ENCODE results near the gene TMBIM6.
"Not testable (repeated sequence)": the region's sequence is repeated elsewhere in the genome, so short reads cannot be mapped to it uniquely, and the experiment has no call there.

Gene TMBIM6

DNA sequence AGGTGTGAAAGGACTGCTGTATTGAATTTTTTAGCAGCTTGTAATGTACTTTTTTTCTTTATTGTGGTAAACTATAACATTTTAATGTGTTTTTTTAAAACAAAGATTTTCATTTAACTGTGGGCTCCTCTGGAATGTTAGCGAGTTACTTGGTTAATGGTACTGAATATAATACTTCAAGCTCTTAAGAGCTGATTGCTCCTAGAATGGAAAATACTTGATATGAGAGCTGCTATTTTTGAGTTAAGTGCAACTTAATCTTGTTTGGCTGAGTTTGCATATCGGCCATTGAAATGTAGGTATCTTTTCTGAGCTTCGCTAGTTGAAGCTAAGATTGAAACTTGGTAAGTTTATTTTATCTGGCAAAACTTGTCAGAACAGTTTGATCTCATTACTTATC lies 7.4 kb downstream of the TMBIM6 start:
- Mint-ChIP-seq H3K27ac (peak overlapping the region; percentile 76), H3K27me3 (no peaks in the 10 kb centered on the region), H3K9me3 (no peaks in the 10 kb centered on the region), H3K4me1 (peaks cover 81% of the 10 kb centered on the region), H3K36me3 (peaks cover 42% of the 10 kb centered on the region), H3K4me3 (no peak overlapping the region)
- no peak for ATAC-seq

DNA sequence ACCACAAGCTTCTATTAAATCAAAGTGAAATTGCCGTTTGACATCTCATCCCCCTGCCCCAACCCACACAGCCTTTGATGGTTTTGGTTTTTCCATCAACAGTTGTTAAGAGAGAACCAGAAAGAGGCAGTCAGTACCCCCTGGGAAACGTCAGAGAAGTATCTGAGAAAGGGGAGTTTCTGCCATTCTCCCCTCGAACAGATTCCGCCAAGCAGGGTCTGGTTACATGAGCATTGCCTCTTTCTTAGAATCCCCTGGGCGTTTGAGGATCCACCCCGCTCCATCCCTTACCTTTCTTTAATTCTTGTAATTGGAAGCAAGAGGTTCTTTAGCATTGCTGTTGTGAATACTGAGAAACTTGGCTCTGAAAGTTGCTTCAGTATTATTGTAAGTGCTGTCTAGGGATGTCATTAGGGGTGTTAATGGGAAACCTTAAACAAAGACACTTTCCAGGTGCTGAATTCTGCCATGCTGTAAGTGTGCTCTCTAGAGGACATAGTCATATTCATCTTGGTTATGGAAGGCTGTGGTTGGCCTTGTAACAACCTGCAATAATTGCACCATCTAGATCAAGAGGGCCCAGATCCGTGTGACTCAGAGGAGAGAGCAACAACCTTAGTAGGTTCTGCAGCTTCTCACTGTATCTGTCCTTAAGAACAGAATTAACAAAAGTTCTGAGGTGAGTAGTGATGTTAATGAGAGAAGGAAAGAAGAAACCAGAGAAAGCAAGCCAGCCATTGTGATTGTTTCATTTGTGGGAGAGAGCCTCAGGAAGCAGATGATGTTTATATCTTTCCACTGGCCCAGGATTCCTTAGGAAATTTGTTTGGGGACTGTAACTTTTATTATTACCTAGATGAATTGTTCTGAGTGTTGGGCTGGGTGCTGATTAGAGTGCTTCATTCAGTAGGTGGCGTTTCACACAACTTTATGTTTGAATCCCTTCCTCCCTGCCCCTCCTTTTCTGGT lies 9.0 kb downstream of the TMBIM6 start:
- Mint-ChIP-seq H3K4me3 (peak overlapping the region; percentile 65), H3K36me3 (peaks cover 41% of the 10 kb centered on the region), H3K4me1 (peaks cover 82% of the 10 kb centered on the region), H3K27me3 (no peaks in the 10 kb centered on the region), H3K9me3 (no peaks in the 10 kb centered on the region), H3K27ac (peak overlapping the region; percentile 76)
- peak; percentile 78 for ATAC-seq

DNA sequence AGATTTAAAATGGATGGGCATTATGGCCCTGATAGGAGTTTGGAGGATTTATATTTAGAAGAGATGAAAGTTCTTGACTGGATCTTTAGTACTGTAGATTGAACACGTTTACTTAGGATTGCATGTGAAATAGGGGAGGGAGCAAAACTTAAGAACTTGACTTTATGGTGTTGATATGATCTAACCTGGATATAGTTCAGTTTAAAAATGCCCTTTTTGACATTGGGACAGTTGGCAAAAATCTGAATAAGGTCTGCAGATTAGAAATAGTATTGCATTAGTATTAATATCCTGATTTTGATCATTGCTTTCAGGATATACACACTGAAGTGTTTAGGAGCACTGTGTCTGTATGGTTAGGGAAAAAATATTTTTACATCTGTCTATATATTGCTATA lies 9.6 kb downstream of the TMBIM6 start:
- H3K9me3 Mint-ChIP-seq, result no peaks in the 10 kb centered on the region
- peak overlapping the region; percentile 76 for H3K27ac Mint-ChIP-seq
- peak overlapping the region; percentile 11 for H3K4me3 Mint-ChIP-seq
- no peak for ATAC-seq
- H3K36me3 Mint-ChIP-seq, result peaks cover 48% of the 10 kb centered on the region
- H3K4me1 Mint-ChIP-seq, result peaks cover 85% of the 10 kb centered on the region
- H3K27me3 Mint-ChIP-seq, result no peaks in the 10 kb centered on the region

DNA sequence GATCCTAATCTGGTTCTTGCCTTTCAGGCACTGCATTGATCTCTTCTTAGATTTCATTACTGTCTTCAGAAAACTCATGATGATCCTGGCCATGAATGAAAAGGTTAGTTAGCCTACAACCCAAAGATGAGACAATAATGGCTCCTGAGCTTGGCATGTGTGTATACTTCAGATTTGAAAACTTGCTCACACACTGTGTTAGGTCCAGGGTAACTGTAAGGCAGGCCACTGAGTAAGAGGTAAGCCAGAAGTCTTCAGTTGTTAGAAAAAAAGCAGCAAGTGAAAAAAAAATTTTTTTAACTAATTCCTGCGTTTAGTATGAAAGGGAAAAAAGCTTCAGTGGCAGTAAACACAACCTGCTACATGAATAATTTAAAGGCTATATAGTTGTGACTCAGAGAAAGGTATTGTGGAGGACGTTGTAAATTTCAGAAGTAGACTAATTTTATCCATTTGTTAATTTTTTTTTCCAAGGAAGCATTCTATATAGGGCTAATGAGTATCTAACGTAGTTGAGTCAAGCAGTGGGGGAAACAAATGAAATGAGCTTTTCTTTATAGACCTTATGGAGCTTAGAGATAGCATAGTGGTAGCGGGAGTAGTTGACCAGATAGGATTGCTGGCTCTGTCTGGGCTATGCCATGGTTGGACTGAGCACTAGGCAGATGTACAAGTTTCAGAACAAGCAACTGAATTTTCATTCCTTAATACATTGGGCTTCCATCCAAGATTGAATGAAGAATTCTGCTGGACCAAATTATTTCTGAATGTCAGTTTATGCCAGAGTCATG lies 20.5 kb downstream of the TMBIM6 start:
- Mint-ChIP-seq H3K27ac (peak overlapping the region; percentile 60), H3K27me3 (no peaks in the 10 kb centered on the region), H3K9me3 (no peaks in the 10 kb centered on the region), H3K4me1 (peaks cover 45% of the 10 kb centered on the region), H3K36me3 (peaks cover 66% of the 10 kb centered on the region), H3K4me3 (no peak overlapping the region)
- ATAC-seq, result peak; percentile 10

DNA sequence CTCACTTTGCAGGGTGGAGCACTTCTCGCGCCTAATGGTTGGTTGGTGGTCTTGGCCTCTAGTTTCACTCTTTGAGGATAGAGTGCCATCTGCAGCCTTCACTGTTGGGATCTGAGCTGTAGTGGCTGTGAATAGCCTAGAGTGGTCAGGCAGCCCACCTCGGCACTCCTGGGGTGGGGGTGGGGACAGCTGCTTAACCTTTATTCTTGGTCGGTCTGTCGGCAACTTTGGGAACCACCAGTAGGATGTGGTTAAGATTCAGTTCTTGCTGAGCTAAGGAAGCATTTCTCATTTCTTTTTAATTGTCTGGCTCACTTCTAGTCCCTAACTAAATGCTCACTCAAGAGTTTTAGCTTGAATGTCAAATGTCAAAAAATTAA lies 21.1 kb downstream of the TMBIM6 start:
- Mint-ChIP-seq H3K9me3 (no peaks in the 10 kb centered on the region), H3K36me3 (peaks cover 60% of the 10 kb centered on the region), H3K27me3 (no peaks in the 10 kb centered on the region), H3K27ac (peak overlapping the region; percentile 60), H3K4me3 (peak overlapping the region; percentile 26), H3K4me1 (peaks cover 49% of the 10 kb centered on the region)
- ATAC-seq, result peak; percentile 66

DNA sequence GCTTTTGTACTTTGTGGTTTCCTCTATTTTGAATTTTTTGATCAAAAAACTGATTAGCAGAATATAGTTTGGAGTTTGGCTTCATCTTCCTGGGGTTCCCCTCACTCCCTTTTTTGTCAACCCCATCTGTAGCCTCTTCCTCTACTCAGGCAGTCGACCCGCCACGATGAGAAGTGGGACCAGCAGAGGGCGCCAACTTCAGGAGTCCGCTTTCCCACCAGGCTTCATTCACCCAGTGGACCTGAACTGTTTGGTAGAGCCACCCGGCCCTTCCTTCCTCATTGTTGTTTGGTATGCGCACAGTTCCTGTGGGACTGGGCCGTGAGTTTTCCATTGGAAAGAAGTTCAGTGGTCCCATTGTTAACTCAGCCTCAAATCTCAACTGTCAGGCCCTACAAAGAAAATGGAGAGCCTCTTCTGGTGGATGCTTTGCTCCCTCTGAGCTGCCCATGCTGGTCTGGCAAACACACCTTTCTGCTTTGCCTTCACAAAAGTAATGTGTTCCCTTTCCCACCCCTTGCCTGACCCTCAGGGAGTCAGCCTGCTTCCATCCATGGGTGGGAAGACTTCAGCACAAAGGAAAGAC lies 21.7 kb downstream of the TMBIM6 start:
- peak; percentile 83 for ATAC-seq
- Mint-ChIP-seq H3K27me3 (no peaks in the 10 kb centered on the region), H3K9me3 (no peaks in the 10 kb centered on the region), H3K27ac (peak overlapping the region; percentile 60), H3K4me1 (peaks cover 53% of the 10 kb centered on the region), H3K4me3 (peak overlapping the region; percentile 21), H3K36me3 (peaks cover 54% of the 10 kb centered on the region)

DNA sequence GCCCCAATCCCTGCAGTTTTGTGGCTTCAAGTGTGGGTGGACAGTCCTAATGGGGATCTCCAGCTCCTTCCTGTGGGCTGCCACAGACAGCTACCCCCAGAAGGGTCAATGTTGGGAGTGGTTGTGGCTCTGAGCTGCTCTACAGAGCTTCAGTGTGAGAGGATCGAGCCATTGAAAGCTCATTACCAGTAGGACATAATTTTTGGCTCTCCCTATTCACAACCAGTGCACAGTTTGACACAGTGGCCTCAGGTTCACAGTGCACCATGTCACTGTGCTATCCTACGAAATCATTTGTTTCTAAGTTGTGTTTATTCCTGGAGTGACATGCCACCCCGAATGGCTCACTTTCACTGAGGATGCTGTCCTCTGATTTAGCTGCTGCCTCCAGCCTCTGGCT lies 22.8 kb downstream of the TMBIM6 start:
- H3K4me3 Mint-ChIP-seq, result no peak overlapping the region
- ATAC-seq, result no peak
- H3K4me1 Mint-ChIP-seq, result peaks cover 53% of the 10 kb centered on the region
- H3K27ac Mint-ChIP-seq, result peak overlapping the region; percentile 60
- no peaks in the 10 kb centered on the region for H3K27me3 Mint-ChIP-seq
- H3K36me3 Mint-ChIP-seq, result peaks cover 43% of the 10 kb centered on the region
- no peaks in the 10 kb centered on the region for H3K9me3 Mint-ChIP-seq

DNA sequence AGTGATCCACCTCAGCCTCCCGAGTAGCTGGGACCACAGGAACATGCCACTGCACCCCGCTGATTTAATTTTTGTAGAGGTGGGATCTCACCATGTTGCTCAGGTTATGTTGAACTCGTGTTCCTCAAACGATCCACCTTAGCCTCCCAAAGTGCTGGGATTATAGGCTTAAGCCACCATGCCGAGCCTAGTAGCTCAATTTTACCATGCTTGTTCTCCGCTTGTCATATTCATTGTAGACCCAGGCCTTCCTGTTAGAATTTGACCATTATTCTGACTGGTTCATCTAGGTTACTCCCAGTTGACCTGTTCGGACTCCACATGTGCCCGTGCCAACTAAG lies 24.7 kb downstream of the TMBIM6 start:
- Mint-ChIP-seq H3K4me1 (peaks cover 51% of the 10 kb centered on the region), H3K27me3 (no peaks in the 10 kb centered on the region), H3K9me3 (no peaks in the 10 kb centered on the region), H3K4me3 (no peak overlapping the region), H3K27ac (no peak overlapping the region), H3K36me3 (peaks cover 38% of the 10 kb centered on the region)
- no peak for ATAC-seq

DNA sequence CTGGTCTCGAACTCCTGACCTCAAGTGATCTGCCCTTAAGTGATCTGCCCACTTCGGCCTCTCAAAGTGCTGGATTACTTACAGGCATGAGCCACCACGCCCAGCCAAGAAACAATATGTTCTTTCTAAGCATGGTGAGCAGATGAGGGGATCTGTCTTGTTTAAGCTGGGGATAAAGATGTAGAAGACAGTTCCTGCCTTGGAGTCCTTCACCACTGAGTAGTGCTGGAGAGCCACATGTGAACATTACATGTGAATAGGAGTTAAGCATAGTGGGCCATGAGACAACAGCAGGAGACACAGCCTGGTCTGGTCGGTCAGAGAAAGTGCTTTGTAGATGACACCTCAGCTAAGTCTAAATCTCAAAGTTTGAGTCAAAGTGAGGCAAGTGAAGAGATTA lies 26.0 kb downstream of the TMBIM6 start:
- no peak for ATAC-seq
- Mint-ChIP-seq H3K4me1 (peaks cover 39% of the 10 kb centered on the region), H3K4me3 (no peak overlapping the region), H3K27ac (no peak overlapping the region), H3K36me3 (peaks cover 27% of the 10 kb centered on the region), H3K9me3 (no peaks in the 10 kb centered on the region), H3K27me3 (no peaks in the 10 kb centered on the region)

DNA sequence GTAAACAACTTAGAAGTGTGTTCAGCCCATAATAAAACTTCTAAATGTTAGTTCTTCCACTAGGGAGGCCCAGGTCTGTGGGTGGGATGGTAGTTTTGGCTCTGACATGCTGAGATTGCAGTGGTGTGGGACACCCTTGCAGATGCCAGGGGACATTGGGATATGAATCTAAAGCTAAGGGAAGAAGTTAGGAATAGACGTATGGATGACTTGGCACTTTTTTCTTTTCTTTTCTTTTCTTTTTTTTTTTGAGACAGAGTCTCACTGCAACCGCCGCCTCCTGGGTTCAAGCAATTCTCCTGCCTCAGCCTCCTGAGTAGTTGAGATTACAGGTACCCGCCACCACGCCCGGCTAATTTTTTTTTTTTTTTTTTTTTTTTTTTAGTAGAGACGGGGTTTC lies 31.7 kb downstream of the TMBIM6 start:
- ATAC-seq, H3K4me3 Mint-ChIP-seq, H3K9me3 Mint-ChIP-seq, H3K27ac Mint-ChIP-seq, H3K27me3 Mint-ChIP-seq, H3K36me3 Mint-ChIP-seq: not testable (repeated sequence)
- peaks cover 18% of the 10 kb centered on the region for H3K4me1 Mint-ChIP-seq

DNA sequence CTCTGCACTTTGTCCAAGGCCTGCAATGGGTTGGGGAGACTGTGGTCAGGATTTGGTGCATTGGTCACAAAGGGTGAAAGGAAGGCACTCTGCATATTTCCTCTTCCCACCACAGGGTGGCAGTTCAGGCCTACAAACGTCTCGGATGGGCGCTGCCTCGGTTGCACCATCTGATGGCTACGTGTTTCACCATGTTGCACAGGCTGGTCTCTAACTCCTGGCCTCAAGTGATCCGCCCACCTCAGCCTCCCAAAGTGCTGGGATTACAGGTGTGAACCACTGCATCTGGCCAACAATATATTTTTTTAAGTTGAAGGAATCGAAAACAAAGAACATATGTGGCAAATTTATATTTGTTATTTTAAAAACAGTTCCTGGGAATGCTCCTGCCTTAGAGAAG lies 35.1 kb downstream of the TMBIM6 start:
- Mint-ChIP-seq H3K4me1 (peaks cover 22% of the 10 kb centered on the region), H3K27me3 (peaks cover 27% of the 10 kb centered on the region), H3K9me3 (peaks cover 7% of the 10 kb centered on the region), H3K4me3 (no peak overlapping the region), H3K27ac (peak overlapping the region; percentile 44), H3K36me3 (no peaks in the 10 kb centered on the region)
- ATAC-seq, result peak; percentile 83

DNA sequence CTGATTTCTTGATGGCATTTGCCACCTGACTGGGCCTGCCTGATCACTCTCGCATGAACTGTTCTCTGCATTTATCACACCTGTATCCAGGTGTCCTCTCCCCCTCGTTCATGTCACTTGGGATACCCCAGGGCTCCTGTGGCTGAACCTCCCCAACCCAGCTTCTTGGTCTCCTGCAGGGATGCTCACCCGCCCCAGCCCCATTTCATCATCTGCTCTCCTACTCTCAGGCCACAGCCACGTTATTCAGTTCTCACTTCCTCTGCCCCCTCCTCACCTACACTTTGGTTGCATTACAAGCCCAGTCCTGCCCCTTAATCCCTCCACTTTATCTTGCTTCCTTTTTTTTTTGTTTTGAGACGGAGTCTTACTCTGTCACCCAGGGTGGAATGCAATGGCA lies 35.5 kb downstream of the TMBIM6 start:
- Mint-ChIP-seq H3K9me3 (peaks cover 7% of the 10 kb centered on the region), H3K4me1 (peaks cover 22% of the 10 kb centered on the region), H3K4me3 (no peak overlapping the region), H3K36me3 (no peaks in the 10 kb centered on the region), H3K27me3 (peaks cover 28% of the 10 kb centered on the region), H3K27ac (peak overlapping the region; percentile 44)
- ATAC-seq, result no peak

DNA sequence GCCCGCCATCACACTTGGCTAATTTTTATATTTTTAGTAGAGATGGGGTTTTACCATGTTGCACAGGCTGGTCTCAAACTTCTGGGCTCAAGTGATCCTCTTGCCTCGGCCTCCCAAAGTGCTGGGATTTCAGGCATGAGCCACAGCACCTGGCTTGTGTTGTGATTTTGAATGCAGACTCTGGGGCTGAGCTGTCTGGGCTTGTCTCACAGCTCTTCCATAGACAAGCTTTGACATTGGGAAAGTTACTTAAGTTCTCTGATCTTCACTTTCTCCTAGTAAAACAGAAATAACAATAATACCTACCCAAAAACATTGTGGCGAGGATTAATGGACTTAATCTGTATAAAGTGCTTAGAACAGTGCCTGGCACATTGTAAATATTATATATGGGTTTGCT lies 36.0 kb downstream of the TMBIM6 start:
- Mint-ChIP-seq H3K4me3 (no peak overlapping the region), H3K9me3 (peaks cover 7% of the 10 kb centered on the region), H3K36me3 (no peaks in the 10 kb centered on the region), H3K27ac (peak overlapping the region; percentile 44), H3K27me3 (peaks cover 28% of the 10 kb centered on the region), H3K4me1 (peaks cover 22% of the 10 kb centered on the region)
- no peak for ATAC-seq

DNA sequence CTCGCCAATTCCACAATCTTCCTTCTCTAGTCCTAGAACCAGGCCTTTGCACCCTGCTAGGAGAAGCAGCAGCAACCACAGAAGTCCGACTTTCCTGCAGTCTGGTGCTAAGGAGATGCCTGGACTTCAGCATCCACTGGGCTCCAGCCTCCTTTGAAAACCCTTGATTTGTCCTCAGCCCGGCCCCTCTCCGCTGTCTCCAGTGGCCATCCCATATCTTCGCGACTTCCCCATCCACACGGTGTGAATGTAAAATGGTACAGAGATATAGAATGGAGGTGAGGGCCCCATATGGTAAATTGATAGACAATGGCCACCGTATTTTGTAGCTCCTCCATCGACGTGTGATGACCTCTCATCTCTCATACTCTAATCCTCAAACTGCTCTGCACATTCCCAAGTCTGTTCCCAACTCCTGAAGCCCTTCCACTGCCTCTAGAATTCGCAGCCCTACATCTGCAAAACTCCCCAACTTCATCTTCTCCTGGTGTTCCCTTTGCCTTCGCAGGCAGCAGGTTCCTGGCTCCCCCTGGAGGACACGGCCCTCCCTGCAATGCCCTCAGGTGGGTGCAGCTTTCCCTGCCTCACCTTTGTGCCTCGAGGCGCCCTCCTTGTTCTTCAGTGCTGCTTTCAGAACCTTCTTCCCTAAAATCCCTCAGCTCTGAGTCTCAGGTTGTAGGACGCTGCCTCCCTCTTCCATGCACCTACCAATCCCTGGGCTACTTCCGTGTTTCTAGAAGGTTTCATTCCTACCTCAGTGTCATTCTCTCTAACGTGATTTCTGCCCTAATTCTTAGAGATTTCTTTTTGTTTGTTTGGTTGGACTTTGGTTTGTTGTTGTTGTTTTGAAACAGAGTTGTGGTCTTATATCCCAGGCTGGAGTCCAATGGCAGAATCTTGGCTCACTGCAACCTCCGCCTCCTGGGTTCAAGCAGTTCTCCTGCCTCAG lies 36.7 kb downstream of the TMBIM6 start:
- Mint-ChIP-seq H3K4me3 (no peak overlapping the region), H3K27me3 (peaks cover 28% of the 10 kb centered on the region), H3K27ac (no peak overlapping the region), H3K4me1 (peaks cover 22% of the 10 kb centered on the region), H3K9me3 (peaks cover 7% of the 10 kb centered on the region), H3K36me3 (no peaks in the 10 kb centered on the region)
- ATAC-seq, result peak; percentile 77
